AG20443 (cell line): Measurements from ENCODE around the gene MRPS7.
"Not testable (repeated sequence)": the region's sequence is repeated elsewhere in the genome, so short reads cannot be mapped to it uniquely, and the experiment has no call there.

Source experiments
- DNase-seq: peaks from one replicate; pipeline ENCODE4 v3.0.0; 2012; ENCODE audit warnings: low spot score, mixed read lengths

MRPS7 gene

DNA sequence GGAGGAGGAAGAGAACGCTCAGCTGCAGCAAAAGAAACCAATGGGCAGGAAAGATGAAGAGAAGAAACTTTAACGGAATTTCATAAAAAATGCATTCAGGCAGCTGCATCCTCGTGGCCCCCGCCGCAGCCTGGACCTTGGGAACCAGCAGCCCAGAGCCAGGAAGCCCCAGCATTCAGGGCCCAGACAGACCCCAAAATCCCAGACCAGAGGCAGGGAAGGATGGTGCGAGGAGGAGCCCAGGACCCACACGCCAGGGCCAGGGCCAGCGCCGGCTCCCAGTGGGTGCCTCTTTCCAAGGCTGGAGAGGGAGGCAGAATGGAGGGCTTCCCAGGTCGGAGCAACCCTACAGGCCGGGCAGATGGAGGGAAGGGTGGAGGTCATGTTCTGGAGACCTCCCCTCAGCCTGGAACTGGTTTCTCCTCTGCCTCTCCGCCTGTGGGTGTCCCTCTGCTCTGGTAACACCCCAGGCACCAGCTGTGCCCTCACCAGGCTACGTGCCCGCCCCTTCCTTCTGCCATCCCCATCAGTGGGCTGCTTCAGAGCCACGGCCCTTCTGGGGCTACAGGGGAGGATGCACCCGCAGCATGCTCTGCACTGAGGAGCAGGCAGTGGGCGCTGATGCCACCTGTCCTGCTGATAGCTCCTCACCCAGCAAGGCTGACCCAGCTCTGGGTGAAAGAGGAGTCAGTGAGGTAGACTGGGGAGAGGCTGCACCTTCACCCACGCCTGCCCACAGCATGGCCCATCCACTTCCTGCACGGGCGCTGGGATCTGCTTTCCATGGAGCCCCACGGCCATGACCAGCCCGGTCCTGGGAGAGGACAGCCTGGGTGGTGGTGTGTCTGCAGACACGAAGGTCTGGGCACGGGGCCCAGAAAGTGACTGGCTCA, 10.5 kb downstream of the MRPS7 start:
- peak; percentile 78 for DNase-seq

DNA sequence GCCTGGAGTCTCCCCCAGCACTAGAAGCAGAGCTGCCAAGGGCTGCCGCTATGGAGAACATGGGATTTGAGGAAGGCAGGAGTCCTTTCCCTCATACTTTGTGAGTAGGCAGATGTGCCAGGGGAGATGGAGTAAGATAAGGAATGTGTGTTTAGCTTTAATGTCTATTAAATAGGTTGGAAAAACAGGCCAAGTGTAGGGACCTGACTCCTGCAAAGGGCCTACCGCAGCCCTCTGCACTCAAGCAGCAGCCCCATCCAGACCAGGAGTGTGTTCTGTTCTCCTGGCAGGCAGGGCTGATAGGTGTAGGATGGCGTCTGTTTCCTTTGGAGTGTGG, 11.1 kb downstream of the MRPS7 start:
- no peak for DNase-seq

DNA sequence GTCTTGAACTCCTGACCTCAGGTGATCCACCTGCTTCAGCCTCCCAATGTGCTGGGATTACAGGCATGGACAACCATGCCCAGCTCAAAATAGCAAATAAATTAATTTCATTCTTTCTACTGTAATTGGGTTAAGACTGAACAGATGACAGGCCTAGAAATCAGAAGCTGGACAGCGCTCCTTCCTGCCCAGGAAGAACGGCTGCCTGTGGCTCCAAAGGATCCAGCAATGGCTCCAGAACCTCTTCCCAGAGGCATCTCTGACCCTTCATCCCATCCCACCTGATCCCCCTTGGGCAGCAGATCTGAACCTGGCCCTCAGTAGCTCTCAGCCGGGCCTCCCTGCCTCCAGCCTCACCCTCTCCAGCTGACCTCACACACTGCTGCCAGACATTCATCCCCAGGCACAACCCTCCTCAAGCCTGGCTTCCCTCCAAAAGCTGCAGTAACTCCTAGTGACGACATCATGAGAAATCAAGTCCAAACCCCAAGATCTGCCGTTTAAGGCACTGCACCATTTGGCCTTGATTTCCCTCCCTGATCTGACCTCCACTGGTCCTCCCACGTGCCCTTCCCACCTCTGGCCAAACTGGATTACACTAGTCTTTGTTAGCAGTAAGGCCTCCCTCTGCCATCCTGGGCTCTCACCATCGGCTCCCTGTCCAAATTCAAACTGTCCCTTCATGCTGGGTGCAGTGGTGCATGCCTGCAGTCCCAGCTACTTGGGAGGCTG, 12.5 kb downstream of the MRPS7 start:
- peak; percentile 69 for DNase-seq

DNA sequence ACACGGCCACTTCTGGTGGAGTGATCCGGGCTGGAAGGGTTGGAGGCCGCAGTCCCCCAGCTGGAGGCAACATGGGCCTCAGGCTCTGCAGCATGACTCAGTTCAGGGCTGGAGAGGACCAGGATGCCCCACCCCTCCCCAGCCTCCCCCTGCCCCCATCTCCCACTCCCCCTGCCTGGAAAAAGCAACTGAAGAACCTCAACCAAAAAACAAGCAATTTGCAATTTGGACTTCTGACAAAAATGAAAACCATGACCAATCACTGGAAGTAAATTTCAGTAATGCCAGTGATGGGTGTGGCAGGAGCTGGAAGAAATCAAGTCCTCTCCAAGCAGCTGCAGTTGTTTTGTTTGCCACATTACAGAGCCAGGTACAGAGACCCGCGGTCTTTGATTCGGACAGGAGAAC, 16.0 kb downstream of the MRPS7 start:
- DNase-seq = peak; percentile 87

DNA sequence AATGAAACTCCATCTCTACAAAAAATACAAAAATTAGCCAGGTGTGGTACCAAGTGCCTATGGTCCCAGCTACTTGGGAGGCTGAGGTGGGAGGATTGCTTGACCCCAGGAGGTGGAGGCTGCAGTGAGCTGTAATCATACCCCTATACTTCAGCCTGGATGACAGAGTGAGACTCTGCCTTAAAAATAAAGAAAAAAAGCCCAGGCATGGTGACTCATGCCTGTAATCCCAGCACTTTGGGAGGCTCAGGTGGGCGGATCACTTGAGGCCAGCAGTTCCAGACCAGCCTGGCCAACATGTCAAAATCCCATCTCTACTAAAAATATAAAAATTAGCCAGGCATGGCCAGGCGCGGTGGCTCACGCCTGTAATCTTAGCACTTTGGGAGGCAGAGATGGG, 18.5 kb downstream of the MRPS7 start:
- not testable (repeated sequence) for DNase-seq

DNA sequence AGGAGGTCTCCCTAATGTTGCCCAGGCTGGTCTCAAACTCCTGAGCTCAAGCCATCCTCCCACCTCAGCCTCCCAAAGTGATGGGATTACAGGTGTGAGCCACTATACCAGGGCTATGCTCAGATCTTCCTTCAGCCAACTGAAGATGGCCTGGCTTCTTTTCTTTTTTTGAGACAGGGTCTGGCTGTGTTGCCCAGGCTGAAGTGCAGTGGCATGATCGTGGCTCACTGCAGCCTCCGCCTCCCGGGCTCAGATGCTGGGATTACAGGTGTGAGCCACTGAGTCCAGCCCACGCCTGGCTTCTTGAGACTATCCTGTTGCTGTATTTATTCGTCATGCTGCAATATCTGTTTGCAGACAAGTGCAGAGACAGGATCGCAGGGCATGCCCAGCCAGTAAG, 23.4 kb downstream of the MRPS7 start:
- no peak for DNase-seq

DNA sequence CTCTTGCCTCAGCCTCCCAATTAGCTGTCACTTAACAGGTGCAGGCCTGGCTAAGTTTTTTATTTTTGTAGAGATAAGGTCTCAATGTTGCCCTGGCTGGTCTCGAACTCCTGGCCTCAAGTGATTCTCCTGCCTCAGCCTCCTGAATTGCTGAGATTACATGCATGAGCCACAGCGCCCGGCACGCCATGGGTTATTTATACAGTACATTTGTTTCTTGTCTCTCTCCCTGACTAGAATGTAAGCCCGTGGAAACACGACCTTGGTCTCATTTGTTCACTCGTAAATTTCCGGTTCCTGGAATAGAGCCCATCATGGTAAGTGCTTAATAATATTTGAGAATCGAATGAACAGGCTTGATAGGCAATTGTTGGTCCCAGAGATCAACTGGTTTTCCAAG, 25.5 kb downstream of the MRPS7 start:
- no peak for DNase-seq

DNA sequence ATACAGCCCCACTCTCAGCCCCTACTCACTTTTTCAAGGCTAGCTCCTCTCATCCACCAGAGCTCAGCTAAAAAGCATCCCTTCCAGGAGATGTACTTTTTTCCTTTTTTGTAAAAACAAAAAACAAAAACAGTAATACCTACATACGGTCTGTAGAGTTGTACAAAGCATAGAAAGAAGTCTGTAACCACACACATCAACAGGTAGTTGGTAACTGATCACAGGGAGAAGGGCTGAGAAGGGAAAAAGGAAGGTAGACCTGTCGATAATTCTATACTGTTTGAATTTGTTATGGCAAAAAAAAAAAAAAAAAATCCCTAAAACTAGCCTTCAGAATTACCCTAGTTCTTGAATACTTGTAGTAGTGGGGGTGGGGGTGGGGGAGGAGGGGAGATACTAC, 26.7 kb downstream of the MRPS7 start:
- DNase-seq = no peak

DNA sequence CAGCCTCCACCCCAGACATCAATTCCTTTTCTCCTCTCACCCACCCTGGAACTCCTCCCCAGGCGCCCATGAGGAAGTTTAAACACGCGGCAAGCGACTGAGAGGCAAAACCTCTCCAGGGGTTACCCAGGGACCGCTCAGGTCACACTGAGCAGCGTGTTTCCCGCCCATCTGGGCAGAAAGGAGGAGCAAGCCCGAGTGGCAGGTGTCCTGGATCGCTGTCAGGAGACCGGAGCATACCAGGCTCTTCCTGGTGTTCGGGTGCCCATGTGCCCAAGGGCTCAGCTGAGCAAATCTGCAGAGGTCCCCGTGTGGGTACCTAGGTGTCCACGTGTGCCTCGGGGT, 27.1 kb downstream of the MRPS7 start:
- DNase-seq = peak; percentile 43

DNA sequence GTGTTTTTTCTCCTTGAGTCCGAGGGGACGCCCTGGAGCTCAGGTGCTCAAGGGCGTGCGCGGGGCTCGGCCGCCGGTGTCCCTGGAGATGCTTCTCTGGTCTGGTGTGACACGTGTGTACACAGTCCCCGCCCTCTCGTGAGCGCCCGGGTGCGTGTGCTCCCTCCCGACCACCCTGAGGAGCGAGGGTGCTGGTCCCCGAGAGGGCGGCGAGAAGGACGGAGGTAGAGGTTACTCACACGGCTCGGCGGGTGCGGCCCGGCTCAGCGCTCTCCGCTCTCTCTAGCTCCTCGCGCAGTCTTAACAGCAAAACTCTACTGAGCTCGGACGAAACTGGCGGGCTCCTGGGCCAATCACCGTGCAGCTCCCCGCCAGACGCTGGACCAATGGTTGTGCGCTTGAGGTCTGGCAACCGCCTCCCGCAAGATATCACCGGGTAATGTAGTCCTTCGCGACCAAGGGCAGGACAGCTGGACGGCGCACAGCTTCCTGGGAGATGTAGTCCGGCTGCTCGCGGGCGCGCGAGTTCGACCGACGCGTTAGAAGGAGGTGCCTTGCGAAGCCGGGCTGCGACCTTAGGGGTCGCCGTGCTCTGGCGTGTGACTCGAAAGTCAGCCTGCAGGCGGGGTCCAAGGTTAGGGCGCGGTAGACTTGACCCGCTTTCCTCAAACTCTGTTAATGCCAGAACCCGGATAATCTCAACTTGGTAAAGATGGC, 27.6 kb downstream of the MRPS7 start, which contains the start of gene SLC25A19:
Gene SLC25A19 (minus strand): TSS at position 319 of the 717 bp plus-strand sequence. CDS start 2,669 bp downstream, outside the sequence.
- peak; percentile 99 for DNase-seq

DNA sequence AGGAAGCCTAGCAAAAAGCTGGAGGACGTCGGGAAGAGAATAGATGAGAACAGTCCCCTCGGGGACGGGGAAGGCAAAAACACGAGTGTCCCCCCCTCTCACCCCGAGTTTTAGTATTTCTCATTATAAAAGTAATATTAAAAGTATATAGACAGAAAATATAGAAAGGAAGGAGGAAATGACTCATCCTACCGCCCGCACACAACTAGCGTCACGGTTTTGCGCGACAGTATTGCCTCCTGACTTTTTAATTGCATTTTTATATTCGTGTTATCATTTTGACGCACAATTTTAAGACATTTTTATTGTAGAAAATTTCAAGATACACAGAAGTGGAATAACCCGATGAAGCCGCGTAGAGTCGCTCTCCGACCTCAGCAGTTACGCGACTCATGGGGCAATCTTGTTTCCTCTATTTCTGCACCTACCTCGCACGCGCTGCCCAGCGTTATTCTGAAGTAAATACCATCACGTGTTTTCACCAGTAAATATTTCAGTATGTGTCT, 28.2 kb downstream of the MRPS7 start:
- peak; percentile 72 for DNase-seq

DNA sequence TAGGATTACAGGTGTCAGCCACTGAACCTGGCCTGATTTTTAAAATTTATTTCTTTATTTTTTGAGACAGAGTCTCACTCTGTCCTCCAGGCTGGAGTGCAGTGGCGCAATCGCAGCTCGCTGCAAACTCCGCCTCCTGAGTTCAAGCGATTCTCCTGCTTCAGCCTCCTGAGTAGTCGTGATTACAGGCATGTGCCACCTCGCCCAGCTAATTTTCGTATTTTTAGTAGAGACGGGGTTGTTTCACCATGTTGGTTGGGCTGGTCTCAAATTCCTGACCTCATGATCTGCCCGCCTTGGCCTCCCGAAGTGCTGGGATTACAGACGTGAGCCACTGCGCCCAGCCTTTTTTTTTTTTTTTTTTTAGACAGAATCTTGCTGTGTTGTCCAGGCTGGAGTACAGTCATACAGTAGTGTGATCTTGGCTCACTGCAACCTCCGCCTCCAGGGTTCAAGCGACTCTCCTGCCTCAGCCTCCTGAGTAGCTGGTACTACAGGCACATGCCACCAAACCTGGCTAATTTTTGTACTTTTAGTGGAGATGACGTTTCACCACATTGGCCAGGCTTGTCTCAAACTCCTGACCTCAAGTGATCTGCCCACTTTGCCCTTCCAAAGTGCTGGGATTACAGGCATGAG, 31.2 kb downstream of the MRPS7 start:
- not testable (repeated sequence) for DNase-seq

DNA sequence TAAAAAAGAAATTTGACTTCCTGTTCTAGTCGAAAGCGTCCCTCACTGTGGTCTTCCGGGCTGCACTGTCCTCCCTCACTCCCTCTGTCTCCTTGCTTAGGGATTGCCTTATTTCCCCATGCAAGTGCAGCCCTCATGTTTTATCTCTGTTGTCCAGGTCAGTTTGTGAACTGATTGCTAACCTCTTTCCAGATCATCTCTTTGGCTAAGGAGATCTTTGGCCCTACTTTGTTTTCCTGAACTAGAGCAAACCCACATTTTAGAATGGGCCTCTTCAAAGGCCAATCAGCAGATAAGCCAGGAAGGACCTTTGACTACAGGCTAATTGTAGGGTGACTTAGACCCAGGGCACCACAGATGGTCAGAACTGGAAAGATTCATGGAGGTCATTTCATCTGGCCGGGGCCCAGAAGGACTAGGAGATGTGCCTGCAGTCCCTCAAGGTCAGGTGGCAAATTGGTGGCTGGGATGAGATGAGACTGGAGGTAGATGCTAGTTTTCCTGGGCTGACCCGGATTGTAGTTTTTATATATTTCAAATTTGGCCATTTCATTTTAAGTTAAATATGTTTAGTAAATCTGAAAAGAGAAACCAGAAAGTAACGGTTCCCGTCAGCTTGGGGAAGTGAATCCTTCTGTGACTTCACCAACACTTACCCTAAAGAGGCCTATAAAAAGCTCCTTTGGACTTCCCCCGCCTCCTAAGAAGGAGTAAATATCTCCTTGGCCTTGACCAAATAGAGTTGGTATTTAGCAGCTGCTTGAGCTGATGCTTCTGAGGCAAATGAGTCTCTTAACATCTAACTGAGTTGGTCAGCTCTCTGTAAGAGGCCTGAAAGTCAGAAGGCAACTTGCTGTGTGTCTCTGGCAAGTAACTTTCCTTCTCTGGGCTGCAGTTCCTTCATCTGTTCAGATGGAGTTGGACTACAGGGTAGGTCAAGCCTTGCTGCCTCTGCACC, 33.8 kb downstream of the MRPS7 start:
- DNase-seq = no peak

DNA sequence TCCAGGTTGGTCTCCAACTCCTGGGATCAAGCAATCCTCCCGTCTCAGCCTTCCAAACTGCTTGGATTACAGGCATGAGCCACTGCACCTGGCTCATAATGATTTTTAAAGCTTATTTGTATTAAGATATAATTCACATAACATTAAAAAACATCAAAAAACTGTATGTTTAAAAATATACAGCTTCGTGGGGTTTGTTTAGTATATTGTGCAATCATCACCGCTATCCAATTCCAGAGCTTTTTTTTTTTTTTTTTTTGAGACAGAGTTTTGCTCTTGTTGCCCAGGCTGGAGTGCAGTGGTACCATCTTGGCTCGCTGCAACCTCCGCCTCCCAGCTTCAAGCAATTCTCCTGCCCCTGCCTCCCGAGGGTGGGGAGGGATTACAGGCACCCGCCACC, 38.6 kb downstream of the MRPS7 start:
- no peak for DNase-seq

DNA sequence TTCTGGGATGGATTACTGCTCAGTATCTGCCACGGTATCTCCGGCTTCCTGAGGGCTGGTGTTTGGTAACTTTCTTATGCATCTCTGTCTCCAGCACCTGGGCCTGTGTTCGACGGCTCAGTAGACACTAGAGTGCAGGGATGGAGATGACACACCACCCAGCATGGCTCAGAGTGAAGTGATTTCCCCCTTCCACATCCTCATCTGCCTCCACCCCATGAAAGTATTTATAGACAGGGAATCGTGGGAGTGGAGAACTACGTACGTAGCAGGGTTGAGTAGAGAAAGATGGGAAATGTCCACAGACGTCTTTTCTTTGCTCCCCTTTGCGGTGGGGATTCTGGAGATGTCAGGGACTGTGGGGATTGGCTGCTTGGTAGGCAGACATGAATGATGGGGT, 39.4 kb downstream of the MRPS7 start:
- DNase-seq = no peak

DNA sequence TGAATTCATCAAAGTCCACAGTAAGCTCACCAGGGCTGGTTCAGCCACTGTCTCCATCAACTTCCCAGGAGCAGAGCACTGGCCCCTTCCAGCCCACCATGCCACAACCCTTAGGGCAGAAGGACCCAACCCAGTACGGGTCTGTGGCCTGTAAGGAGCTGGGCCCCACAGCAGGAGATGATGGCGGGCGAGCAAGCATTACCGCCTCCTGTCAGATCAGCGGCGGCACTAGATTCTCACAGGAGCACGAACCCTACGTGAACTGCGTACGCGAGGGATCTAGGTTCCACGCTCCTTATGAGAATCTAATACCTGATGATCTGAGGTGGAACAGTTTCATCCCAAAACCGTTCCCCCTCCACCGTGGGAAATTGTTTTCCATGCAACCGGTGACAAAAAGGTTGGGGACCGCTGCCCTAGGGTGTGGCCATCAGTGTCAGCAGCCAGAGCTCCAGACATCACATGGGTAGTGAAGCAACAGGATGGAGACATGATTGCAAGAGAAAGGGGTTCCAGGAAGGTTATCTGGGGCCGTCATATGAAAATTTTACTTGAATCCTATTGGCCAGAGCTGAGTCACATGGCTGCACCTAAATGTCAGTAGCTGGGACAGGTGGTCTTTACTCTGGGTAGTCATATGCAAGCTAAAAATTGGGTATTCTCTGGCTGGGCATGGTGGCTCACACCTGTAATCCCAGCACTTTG, 40.0 kb downstream of the MRPS7 start:
- no peak for DNase-seq

DNA sequence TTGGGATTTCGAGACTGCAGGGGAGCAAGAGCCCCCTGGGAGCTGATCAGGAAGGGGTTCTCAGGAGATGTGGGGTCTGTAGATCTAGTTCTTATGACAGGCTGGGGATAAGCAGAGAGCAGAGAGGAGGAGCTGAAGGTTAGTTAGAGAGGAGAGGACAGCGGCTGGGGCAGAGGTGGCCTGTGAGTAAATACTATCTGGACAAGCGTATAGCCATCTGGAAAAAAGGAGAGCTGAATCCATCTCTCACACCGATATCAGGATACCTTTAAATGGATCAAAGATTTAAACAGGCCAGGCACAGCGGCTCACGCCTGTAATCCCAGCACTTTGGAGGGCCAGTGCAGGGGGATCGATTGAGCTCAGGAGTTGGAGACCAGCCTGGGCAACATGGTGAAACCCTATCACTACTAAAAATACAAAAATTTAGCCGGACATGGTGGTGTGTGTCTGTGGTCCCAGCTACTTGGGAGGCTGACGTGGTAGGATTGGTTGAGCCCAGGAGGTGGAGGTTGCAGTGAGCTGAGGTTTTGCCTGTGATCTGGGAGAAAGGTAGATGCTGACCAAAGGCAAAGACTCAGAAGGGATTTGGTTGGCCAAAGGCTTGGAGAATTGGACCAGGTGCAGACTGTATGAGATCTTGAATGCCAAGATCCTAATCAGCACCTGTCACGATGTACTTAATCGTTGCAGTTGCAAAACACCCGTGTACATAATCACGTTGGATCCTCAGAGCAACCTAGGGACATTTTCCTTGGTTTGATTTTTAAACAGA, 46.5 kb downstream of the MRPS7 start:
- DNase-seq = no peak

DNA sequence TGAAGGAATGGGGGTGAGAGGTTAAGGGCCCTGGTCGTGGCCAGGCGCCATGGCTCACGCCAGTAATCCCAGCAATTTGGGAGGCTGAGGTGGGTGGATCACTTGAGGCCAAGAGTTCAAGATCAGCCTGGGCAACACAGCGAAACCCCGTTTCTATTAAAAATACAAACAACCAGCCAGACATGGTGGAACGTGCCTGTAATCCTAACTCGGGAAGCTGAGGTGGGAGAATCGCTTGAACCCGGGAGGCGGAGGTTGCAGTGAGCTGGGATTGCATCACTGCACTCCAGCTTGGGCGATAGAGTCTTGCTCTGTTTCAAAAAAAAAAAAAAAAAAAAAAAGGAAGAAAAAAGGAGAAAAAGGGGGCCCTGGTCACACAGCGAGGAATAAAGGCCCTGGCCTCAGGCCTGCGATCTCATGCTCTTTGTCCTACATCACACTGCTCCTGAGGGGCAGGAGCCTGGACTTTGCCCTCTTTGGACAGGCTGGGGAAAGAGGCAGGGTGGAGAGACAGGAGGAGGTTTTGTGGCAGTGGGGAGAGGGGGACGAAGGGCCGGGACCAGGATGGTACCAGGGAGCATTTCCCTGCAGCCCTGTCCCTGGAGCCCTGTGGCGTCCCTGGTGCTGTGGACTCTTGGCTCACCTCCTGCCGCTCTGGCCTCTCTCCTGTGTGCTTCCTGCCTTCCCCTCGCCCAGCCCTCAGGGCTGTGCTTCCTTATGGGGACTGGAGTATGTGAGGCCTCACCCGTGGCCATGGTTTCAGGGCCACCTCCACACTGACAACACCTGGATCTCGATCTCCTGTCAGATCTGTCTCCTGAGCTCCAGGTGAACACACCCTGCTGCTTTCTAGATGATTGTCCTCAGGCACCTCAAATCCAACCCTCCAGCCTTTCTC, 47.3 kb downstream of the MRPS7 start:
- no peak for DNase-seq
